HG02678 (cell line): ENCODE results near the gene SURF2.
A peak's percentile ranks its signal among the peaks of the same experiment; 100 is the strongest.

Experiments used
- ATAC-seq: cut with Tn5 transposase; IDR thresholded peaks from one replicate; pipeline ENCODE4 v1.9.1; 2021; ENCODE audit warnings: mild to moderate bottlenecking, moderate library complexity; ENCODE audit not compliant: unreplicated experiment

SURF2 gene

GRCh38 chr9:133335924-133336811 lies 20.2 kb upstream of the SURF2 start, which contains the start of gene SURF6:
SURF6 (minus strand) TSS chr9:133336188; CDS start chr9:133336132, 56 bp downstream.
- ATAC-seq: peak; percentile 90

DNA sequence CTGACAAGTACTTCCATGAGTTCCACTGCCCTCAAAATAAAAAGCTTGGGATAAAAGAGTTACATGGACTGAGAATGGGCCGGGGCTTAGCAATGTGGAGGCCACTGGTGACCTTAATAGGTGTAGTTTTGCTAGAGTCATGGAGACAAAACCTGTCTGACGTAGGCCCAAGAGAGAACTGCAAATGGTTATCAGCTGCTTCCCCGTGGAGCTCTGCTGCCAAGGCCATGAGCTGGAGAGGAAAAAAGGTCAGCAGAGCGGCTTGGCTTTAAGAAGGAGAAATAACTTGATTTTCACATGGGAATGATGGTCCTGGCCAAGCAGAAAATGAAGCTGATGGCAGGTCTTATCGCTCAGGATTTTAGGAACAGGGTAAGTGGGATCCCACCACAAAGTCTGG lies 16.7 kb upstream of the SURF2 start:
- no peak for ATAC-seq

- ATAC-seq: no peak
These were observed 16.1 kb upstream of the SURF2 start for GRCh38 chr9:133340256-133340655.

- no peak for ATAC-seq
These were observed 15.4 kb upstream of the SURF2 start for GRCh38 chr9:133340916-133341315.

DNA sequence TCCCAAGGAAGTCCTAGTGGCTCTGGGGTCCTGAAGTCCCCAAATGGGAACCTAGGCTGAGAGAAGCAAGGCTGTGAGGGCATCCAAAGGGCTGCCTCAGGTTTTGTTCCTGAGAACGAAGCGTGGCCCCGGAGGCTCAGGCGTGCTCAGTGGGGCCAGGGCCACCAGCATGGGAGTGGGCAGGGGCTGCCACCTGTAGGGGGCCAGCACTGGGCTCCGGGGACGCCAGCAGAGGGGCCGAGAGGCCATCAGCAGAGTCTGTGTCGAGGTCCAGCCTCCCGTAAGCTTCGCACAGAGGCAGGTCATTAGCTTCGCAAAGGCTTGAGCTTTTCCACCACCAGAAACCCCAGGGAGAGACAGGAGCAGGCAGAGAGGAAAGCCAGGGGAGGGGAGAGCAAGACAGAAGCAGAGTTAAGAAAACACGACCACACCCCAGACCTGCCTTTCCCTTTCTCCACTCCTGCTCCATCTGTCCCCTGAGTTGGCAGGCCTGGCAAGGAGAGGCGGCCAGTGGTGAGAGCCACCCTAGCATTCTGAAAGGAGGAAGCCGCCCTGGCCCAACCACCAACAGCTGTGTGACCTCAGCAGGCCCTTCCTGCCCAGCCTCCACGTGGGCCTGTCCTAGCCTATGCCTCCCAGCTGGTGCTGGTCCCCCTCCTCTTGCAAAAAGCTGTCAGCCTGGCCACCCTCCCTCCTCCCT lies 14.8 kb upstream of the SURF2 start:
- ATAC-seq: no peak

DNA sequence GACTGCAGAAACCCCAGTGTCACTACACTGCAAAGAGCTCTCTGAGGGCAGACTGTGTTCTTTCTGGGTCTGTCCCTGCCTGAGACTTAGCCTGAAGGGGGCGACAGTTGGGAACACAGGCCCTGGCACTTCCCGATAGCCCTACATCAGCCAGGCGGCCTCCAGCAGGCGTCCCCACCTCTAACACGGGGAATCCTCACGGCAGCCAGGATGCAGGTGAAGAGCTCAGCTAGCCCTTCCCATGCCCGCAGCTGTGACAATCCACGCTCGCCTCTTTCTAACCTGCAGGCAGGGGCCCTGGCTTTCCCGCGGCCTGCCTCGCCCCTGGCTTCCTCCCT lies 14.3 kb upstream of the SURF2 start:
- ATAC-seq: no peak

- ATAC-seq: no peak
These were observed 13.8 kb upstream of the SURF2 start for GRCh38 chr9:133342570-133342969.

DNA sequence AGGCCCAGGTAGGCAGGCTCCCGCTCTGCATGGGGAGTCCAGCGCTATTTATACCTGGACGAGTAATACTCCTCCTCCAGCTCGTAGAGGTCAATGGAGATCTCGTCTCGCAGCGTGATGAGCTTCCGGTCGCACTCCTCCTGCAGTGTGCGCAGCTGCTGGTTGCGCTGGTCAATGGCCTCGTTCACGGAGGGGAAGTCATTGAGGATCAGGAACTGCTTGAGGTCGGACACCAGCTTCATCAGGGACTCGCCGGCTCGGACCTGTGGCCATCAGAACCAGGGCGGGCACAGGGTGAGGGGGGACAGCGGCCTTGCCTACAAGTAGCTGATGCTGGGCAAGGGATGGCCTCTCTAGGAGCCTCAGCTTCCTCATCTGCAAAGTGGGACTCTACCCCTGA lies 12.3 kb upstream of the SURF2 start:
- no peak for ATAC-seq

DNA sequence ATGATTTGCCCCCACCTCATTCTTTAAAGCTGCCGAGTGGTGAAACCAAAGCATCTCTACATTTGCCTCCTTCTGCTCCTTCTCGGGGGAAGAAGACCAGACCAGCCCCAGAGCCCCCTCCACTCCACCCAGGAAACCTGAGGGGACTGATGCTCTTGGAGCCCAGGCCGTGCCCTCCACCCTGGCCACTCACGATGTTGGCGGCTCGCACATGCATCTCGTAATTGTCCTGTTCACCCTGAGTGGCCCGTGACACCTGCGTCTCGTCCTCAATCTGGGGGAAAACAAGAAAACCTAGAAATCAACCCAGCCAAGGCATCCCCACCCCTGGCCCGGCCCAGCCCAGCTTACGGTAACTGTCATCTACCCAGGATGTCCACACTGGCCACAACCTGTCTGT lies 11.4 kb upstream of the SURF2 start:
- no peak for ATAC-seq

DNA sequence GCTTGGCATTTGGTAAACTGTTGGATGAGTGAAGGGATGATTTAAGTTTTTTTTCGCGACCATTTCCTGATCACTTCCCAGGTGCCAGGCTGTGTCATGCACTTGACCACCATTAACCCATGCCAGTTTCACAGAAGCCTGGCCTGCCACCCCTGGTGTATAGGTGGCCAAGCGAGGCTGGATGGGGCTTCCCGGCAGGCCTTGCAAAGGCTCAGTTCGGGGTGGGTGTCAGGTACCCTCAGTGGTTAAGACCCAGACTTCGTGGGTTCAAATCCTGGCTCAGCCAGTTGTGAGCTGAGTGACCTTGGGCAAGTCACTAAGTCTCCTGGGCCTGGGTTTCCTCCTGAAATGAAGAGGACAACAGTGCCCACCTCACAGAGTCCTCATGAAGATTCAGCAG lies 10.8 kb upstream of the SURF2 start:
- ATAC-seq: no peak

DNA sequence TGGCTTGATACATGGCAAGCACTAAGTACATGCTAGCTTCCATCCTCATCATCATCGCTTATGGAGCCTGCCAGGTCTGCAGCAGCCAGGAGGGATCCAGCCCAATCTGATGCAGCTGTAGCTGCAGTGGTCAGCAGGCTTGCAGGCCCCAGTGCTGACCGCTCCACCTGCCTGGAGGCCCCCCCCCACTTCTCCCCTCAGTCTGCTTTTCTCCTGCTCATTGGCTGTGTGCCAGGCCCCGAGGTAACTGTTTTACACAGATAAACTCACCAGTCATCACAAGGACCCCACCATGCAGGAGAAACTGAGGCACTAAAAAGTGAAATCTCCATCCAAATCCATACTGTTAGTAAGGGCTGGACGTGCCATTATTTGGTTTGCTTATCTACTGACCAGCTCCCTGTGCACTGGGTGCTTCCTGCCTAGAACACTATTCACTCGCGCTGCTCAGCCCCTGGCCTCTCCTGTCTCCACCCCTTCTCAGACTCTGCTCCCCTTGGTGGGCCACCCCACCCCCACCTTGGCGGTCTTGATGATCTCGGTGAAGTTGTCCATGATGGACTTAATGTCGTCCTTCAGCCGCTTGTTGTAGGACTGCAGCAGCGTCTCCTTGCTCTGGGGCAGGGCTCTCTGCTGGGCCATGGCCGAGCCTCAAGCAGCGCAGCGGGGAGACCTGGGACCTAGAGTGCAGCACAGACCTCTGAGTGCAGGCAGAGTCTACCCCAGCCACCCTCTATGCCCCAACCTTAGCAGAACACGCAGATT lies 10.1 kb upstream of the SURF2 start:
- ATAC-seq: no peak

- peak; percentile 27 for ATAC-seq
These were observed 8.8 kb upstream of the SURF2 start for GRCh38 chr9:133347515-133347984.

- ATAC-seq: peak; percentile 79
These were observed 8.2 kb upstream of the SURF2 start, which contains the start of the genes MED22 and RPL7A for GRCh38 chr9:133347985-133348717. MED22 (minus strand) TSS chr9:133348131; CDS start chr9:133346662, 1,469 bp downstream. RPL7A (plus strand) TSS chr9:133348218; CDS start chr9:133348244, 26 bp downstream.

DNA sequence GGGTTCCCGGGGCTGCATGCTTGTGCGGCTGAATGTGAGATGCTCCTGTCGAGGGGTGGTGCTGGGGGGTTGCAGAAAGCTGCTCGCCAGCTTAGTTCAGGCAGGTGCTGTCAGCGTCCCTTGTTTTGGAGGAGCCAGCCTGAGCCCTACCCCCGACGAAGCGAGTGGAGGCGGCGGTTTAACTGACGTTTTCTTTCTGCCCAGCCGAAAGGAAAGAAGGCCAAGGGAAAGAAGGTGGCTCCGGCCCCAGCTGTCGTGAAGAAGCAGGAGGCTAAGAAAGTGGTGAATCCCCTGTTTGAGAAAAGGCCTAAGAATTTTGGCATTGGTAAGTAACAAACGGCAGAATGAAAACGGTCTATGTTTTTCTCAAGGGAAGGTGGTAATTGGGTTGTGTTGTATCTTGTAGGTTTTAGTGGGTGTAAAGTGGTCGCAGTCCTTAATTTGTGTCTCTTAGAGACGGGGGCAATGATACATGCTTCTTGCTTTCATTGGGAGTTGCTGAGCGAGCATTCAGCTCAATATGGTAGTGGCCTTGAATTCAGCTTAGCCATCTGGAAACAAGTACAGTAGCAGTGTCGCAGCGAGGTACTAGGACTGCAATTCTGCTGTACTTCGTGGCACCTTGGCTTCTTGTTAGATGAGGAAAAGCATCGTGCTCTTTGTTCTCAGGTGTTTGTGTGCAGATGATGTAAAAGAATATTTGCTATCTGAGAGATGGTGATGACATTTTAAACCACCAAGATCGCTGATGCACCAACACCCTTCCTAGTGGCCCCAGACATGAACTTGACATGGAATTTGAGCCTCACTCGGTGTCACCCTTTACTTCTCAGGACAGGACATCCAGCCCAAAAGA lies 7.4 kb upstream of the SURF2 start:
- ATAC-seq: no peak

- no peak for ATAC-seq
These were observed 6.3 kb upstream of the SURF2 start for GRCh38 chr9:133349965-133350616.

GRCh38 chr9:133351526-133351907 lies 4.8 kb upstream of the SURF2 start:
- no peak for ATAC-seq

- ATAC-seq: no peak
These were observed 4.3 kb upstream of the SURF2 start for GRCh38 chr9:133351908-133352634.

DNA sequence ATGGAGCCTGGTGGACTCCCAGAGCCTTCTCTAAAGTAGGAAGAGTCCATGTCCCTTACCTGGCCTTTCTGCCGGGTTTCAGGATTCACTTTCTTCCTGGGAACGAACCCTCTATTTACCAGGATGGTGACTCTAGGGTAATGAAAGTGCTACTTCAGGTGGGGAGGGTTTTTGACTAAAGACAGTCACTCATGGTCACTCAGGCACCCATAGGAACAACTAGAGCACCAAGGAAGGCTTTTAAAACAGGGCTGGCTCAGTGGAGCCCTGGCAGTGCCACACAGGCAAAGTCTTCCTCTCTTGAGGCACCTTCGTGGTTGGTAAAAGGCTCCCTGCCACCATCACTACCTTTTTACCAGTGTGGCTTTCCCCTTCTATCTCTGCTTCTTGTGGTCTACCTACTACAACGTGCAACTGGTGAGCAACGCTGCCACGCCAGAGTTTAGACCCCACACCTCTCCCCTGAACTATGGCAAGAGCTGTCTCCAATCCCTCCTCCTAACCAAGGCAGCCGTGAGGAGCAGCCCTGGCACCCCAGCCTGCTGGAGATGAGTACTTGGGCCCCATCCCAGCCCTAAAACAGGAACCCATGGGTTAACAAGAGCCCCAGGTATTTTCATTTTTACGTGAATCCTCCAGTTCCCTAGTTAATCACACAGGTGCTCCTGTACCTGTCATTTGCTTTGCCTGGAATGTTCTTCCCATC lies 3.6 kb upstream of the SURF2 start:
- ATAC-seq: no peak
